GM23338 (cell line): Measurements from ENCODE around the gene THBS1. TPM values are rescaled to one million over a fixed set of nuclear protein-coding genes. Genes with fewer than 3 reads are reported as not detected.

Experiments used
- ATAC-seq: fragments of 200-7000 bp; cut with Tn5 transposase; 3 replicates; pipeline ENCODE4 v1.9.1; 2020
- DNase-seq: peaks from one replicate; pipeline ENCODE4 v3.0.0-alpha.2; 2015; ENCODE audit warnings: low spot score
- H2AFZ ChIP-seq: fragments of 200-600 bp; sonication (generic); 2 replicates; pipeline ENCODE4 v1.8.0; 2016; ENCODE audit warnings: antibody characterized with exemption, mild to moderate bottlenecking, moderate library complexity
- H3F3A ChIP-seq: fragments of 200-600 bp; sonication (generic); replicated peaks from 2 replicates; pipeline ENCODE4 v1.8.0; 2017; ENCODE audit warnings: antibody characterized with exemption, mixed run types, low read depth
- H3K27ac ChIP-seq: fragments of 200-600 bp; sonication (generic); 2 replicates; pipeline ENCODE4 v1.6.1; 2016; ENCODE audit warnings: low read depth
- H3K27me3 ChIP-seq: fragments of 200-600 bp; sonication (generic); 2 replicates; pipeline ENCODE4 v1.8.0; 2016; ENCODE audit warnings: mild to moderate bottlenecking, mixed run types, moderate library complexity; ENCODE audit not compliant: insufficient read depth
- H3K36me3 ChIP-seq: fragments of 200-600 bp; sonication (generic); 2 replicates; pipeline ENCODE4 v1.8.0; 2016; ENCODE audit warnings: mild to moderate bottlenecking; ENCODE audit not compliant: insufficient read depth
- H3K4me1 ChIP-seq: fragments of 200-600 bp; sonication (generic); 2 replicates; pipeline ENCODE4 v1.8.0; 2016; ENCODE audit warnings: mild to moderate bottlenecking, moderate library complexity; ENCODE audit not compliant: insufficient read depth
- H3K4me2 ChIP-seq: fragments of 200-600 bp; sonication (generic); 2 replicates; pipeline ENCODE4 v1.7.1; 2017; ENCODE audit warnings: mixed run types
- H3K4me3 ChIP-seq: fragments of 200-600 bp; sonication (generic); 2 replicates; pipeline ENCODE4 v1.6.1; 2016; ENCODE audit warnings: mixed run types
- H3K79me2 ChIP-seq: fragments of 200-600 bp; sonication (generic); replicated peaks from 2 replicates; pipeline ENCODE4 v1.8.0; 2017; ENCODE audit warnings: mild to moderate bottlenecking; ENCODE audit not compliant: insufficient read depth
- H3K9me2 ChIP-seq: fragments of 200-600 bp; sonication (generic); 2 replicates; pipeline ENCODE4 v1.8.0; 2017; ENCODE audit not compliant: insufficient read depth
- H4K20me1 ChIP-seq: fragments of 200-600 bp; sonication (generic); replicated peaks from 2 replicates; pipeline ENCODE4 v1.8.0; 2017; ENCODE audit warnings: mild to moderate bottlenecking; ENCODE audit not compliant: insufficient read depth
- H3K27ac Mint-ChIP-seq: 2 replicates; pipeline ENCODE4 v1.8.0; 2020; ENCODE audit warnings: inconsistent platforms, mild to moderate bottlenecking, moderate library complexity, mixed read lengths
- H3K27me3 Mint-ChIP-seq: 3 replicates; pipeline ENCODE4 v1.8.0; 2022; ENCODE audit warnings: low read depth, mild to moderate bottlenecking, moderate library complexity, mixed read lengths, inconsistent platforms; ENCODE audit not compliant: insufficient read depth, poor library complexity
- H3K36me3 Mint-ChIP-seq: 3 replicates; pipeline ENCODE4 v1.8.0; 2021; ENCODE audit warnings: low read depth, mild to moderate bottlenecking, inconsistent platforms, moderate library complexity, mixed read lengths
- H3K4me1 Mint-ChIP-seq: 3 replicates; pipeline ENCODE4 v1.8.0; 2020; ENCODE audit warnings: mild to moderate bottlenecking, inconsistent platforms, mixed read lengths
- H3K4me3 Mint-ChIP-seq: 3 replicates; pipeline ENCODE4 v1.8.0; 2021; ENCODE audit warnings: moderate library complexity, mild to moderate bottlenecking, inconsistent platforms, mixed read lengths
- H3K9me3 Mint-ChIP-seq: 3 replicates; pipeline ENCODE4 v1.8.0; 2020; ENCODE audit warnings: moderate library complexity, mild to moderate bottlenecking, inconsistent platforms, mixed read lengths
- CTCF ChIP-seq, 2 experiments: fragments of 200-600 bp in 1 of 2; sonication (generic) in 1 of 2; conservative IDR thresholded peaks; 2 replicates each; pipeline versions ENCODE4 v1.5.1 to v1.6.1; 2016 to 2017; ENCODE audit warnings: antibody characterized with exemption in 2 of 2, low read depth in 2 of 2, mild to moderate bottlenecking in 2 of 2, moderate library complexity in 1 of 2
- ETS1 ChIP-seq: IDR thresholded peaks from 2 replicates; pipeline ENCODE4 v1.6.1; 2016; ENCODE audit warnings: antibody characterized with exemption
- JUNB ChIP-seq: IDR thresholded peaks from one replicate; pipeline ENCODE4 v1.6.1; 2016; ENCODE audit warnings: antibody characterized with exemption; ENCODE audit not compliant: unreplicated experiment
- POLR2AphosphoS5 ChIP-seq: IDR thresholded peaks from 2 replicates; pipeline ENCODE4 v1.6.1; 2016; ENCODE audit warnings: antibody characterized with exemption, low read depth
- REST ChIP-seq: IDR thresholded peaks from one replicate; pipeline ENCODE4 v1.6.1; 2018; ENCODE audit warnings: antibody characterized with exemption; ENCODE audit not compliant: unreplicated experiment
- ZNF114 ChIP-seq: fragments of 250-450 bp; sonication (Bioruptor Pico); IDR thresholded peaks from 2 replicates; pipeline ENCODE4 v1.5.0; 2020; ENCODE audit warnings: mild to moderate bottlenecking, moderate library complexity
- ZNF331 ChIP-seq: fragments of 250-450 bp; sonication (Bioruptor Pico); IDR thresholded peaks from 2 replicates; pipeline ENCODE4 v1.5.0; 2020; ENCODE audit warnings: low read depth, mild to moderate bottlenecking, moderate library complexity
- polyA plus RNA-seq: library from polyadenylated mRNA; unstranded; fragments of >200 nt; fragmentation: Nextera tagmentation; extraction: Ambion mirVana; gene quantifications from 2 replicates; pipeline ENCODE4 v1.2.1, GENCODE V29; 2016
- total RNA-seq: library from RNA; depleted of rRNA; stranded (reverse); fragments of >200 nt; shearing (Covaris generic); gene quantifications from 2 replicates; pipeline ENCODE4 v1.2.3, GENCODE V29; 2014

Gene THBS1
- total and polyA plus RNA-seq, 2 experiments from 2014 or later: 21.7 to 81.9 TPM

- H3K36me3 ChIP-seq: peaks cover 39% of the 10 kb centered on the region
- Mint-ChIP-seq H3K4me1 (peaks cover 36% of the 10 kb centered on the region), H3K9me3 (no peaks in the 10 kb centered on the region), H3K27ac (peak overlapping the region; percentile 60), H3K4me3 (peak overlapping the region; percentile 91), H3K36me3 (peaks cover 58% of the 10 kb centered on the region), H3K27me3 (peaks cover 15% of the 10 kb centered on the region)
- 0 out of 2 replicates have a peak, but pooled peaks cover 5% of the 10 kb centered on the region for H3K9me2 ChIP-seq
- ATAC-seq (peak; percentile 10), DNase-seq (peak; percentile 73)
- H3K27ac ChIP-seq: peak overlapping the region; percentile 45; the same call in 1 of the 2 replicates
- H3F3A ChIP-seq: 0 out of 2 replicates have a peak, but pooled peaks cover 3% of the 10 kb centered on the region
- peaks cover 20% of the 10 kb centered on the region for H3K79me2 ChIP-seq
- H2AFZ ChIP-seq: no peak overlapping the region
- no peaks in the 10 kb centered on the region; the same call in none of the 2 replicates for H4K20me1 ChIP-seq
- H3K4me3 ChIP-seq: peak overlapping the region; percentile 78
- peak overlapping the region; percentile 84 for H3K4me2 ChIP-seq
- peaks cover 19% of the 10 kb centered on the region for H3K4me1 ChIP-seq
- TF ChIP-seq ZNF114 (CRISPR knock-in tag) (no peak), CTCF (conservative IDR thresholded peaks at IDR 0.05; ENCODE audit: low read depth in 2 of 2) (peak; percentile 22 to 62; a peak in 3 of 4 replicates)
- peaks cover 10% of the 10 kb centered on the region; the same call in 1 of the 2 replicates for H3K27me3 ChIP-seq
Measured at GRCh38 chr15:39581793-39582285, 960 bp downstream of the THBS1 start.

GRCh38 chr15:39582286-39582976, 1.6 kb downstream of the THBS1 start:
- peaks cover 64% of the 10 kb centered on the region for H3K36me3 Mint-ChIP-seq
- H3K4me3 Mint-ChIP-seq: peak overlapping the region; percentile 91
- no peak overlapping the region for H2AFZ ChIP-seq
- TF ChIP-seq ETS1: no peak
- no peak for TF ChIP-seq CTCF (conservative IDR thresholded peaks at IDR 0.05; ENCODE audit: low read depth in 2 of 2)
- no peak for TF ChIP-seq POLR2AphosphoS5
- no peak for TF ChIP-seq REST
- no peak for TF ChIP-seq ZNF331 (CRISPR knock-in tag)
- no peak for TF ChIP-seq JUNB
- TF ChIP-seq ZNF114 (CRISPR knock-in tag): no peak

More at GRCh38 chr15:39582286-39582976, 1.6 kb downstream of the THBS1 start:
- H3K4me1 ChIP-seq: peaks cover 19% of the 10 kb centered on the region
- H3K27ac Mint-ChIP-seq: no peak overlapping the region
- H3K36me3 ChIP-seq: peaks cover 45% of the 10 kb centered on the region
- peaks cover 15% of the 10 kb centered on the region for H3K27me3 Mint-ChIP-seq
- DNase-seq: no peak
- H3K27ac ChIP-seq: no peak overlapping the region
- H3K4me2 ChIP-seq: peak overlapping the region; percentile 84
- H3K9me3 Mint-ChIP-seq: no peaks in the 10 kb centered on the region
- 0 out of 2 replicates have a peak, but pooled peaks cover 3% of the 10 kb centered on the region for H3F3A ChIP-seq
- peak overlapping the region; percentile 78 for H3K4me3 ChIP-seq
- H3K27me3 ChIP-seq: peaks cover 10% of the 10 kb centered on the region; the same call in 1 of the 2 replicates
- H3K79me2 ChIP-seq: peaks cover 20% of the 10 kb centered on the region
- no peak for ATAC-seq
- no peaks in the 10 kb centered on the region for H3K9me2 ChIP-seq
- peaks cover 36% of the 10 kb centered on the region for H3K4me1 Mint-ChIP-seq
- H4K20me1 ChIP-seq: no peaks in the 10 kb centered on the region; the same call in none of the 2 replicates
